ENCODE results near the gene TRABD2B. TPM values are rescaled to one million over a fixed set of nuclear protein-coding genes. Genes with fewer than 3 reads are reported as not detected.

The TRABD2B gene
- total and polyA plus RNA-seq, 2 of the 13 experiments (the other 11 are each of a cell fraction or from before 2014, with no cell fraction given) = 0.04 TPM; not detected in 1

- TF ChIP-seq ZBTB33 (CRISPR knock-in tag; IDR thresholded peaks at IDR 0.05) (peak; percentile 42; the same call in 1 of the 2 replicates), ZBTB7B (CRISPR knock-in tag; IDR thresholded peaks at IDR 0.05) (no peak), KLF9 (CRISPR knock-in tag; IDR thresholded peaks at IDR 0.05; ENCODE audit: low read depth) (no peak)
Measured at GRCh38 chr1:47914218-47914938, 82.8 kb downstream of the TRABD2B start (continued).

- Histone ChIP-seq H3K27me3 (ENCODE audit: control insufficient read depth in 1 of 2, insufficient read depth in 2 of 2, low read length in 2 of 2) (no peaks in the 10 kb centered on the region), H3K9me3 (ENCODE audit: low read length) (no peaks in the 10 kb centered on the region), H3K79me2 (ENCODE audit: insufficient read depth, low read length) (peaks cover 6% of the 10 kb centered on the region), H3K4me3 (replicated peaks in 1 of 3; ENCODE audit: insufficient read depth in 1 of 3, low read depth in 2 of 3, low read length in 3 of 3) (peak overlapping the region; percentile 47 to 65 (median 53)), H4K20me1 (ENCODE audit: insufficient read depth, low read length) (no peaks in the 10 kb centered on the region), H3K9ac (ENCODE audit: insufficient read depth, low read depth, low read length) (peak overlapping the region; percentile 88), H3K27ac (ENCODE audit: extremely low read length, insufficient read depth, low read length) (peak overlapping the region; percentile 98), H2AFZ (ENCODE audit: low read length) (no peak overlapping the region), H3K36me3 (replicated peaks in 1 of 2; ENCODE audit: control insufficient read depth in 1 of 2, insufficient read depth in 2 of 2, low read length in 2 of 2) (no peaks in the 10 kb centered on the region), H3K4me2 (ENCODE audit: low read depth, low read length) (peak overlapping the region; percentile 93), H3K4me1 (ENCODE audit: insufficient read depth, low read length) (peaks cover 95% of the 10 kb centered on the region)
- DNase-seq (ENCODE audit: low spot score) (peak; percentile 98), FAIRE-seq (peak; percentile 100), ATAC-seq (peak; percentile 83)
- in situ Hi-C loops (cut with HindIII; ENCODE audit: extremely low pct_ligation_motif_present, low pct_unique_long_range_greater_than_20kb) (no loop called here), intact Hi-C loops (cut with micrococcal nuclease; ENCODE audit: unreplicated experiment) (loop anchor here (1.0 to 2.0 kb wide), 3 partner anchors 17 to 99 kb away; no protein-coding TSS in a partner anchor)
- POLR2A ChIA-PET = interaction anchor here (0.6 to 2.6 kb wide), 21 partner anchors 8 to 435 kb away, joined by 3 to 33 read pairs (median 4); no protein-coding TSS in a partner anchor
- CTCF ChIA-PET (ENCODE audit: low intra/inter-chr PET ratio, low total read pairs) = no interaction called here
- no TSS peak for BruUV-seq (replicated peaks)
- under 1% methylated on average over 8 of the region's 10 CpGs for WGBS (ENCODE audit: low lambda C conversion rate)
- TF ChIP-seq, protein P1, sequence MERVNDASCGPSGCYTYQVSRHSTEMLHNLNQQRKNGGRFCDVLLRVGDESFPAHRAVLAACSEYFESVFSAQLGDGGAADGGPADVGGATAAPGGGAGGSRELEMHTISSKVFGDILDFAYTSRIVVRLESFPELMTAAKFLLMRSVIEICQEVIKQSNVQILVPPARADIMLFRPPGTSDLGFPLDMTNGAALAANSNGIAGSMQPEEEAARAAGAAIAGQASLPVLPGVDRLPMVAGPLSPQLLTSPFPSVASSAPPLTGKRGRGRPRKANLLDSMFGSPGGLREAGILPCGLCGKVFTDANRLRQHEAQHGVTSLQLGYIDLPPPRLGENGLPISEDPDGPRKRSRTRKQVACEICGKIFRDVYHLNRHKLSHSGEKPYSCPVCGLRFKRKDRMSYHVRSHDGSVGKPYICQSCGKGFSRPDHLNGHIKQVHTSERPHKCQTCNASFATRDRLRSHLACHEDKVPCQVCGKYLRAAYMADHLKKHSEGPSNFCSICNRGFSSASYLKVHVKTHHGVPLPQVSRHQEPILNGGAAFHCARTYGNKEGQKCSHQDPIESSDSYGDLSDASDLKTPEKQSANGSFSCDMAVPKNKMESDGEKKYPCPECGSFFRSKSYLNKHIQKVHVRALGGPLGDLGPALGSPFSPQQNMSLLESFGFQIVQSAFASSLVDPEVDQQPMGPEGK (CRISPR knock-in tag; IDR thresholded peaks at IDR 0.05) = peak; percentile 62; the same call in 1 of the 2 replicates
- TF ChIP-seq EHMT2 (IDR thresholded peaks at IDR 0.05; ENCODE audit: borderline replicate concordance, low read depth, low read length) (peak; percentile 84; the same call in 1 of the 2 replicates), PHB2 (IDR thresholded peaks at IDR 0.05; ENCODE audit: partially characterized antibody) (no peak), SKI (IDR thresholded peaks at IDR 0.05; ENCODE audit: partially characterized antibody) (peak; percentile 94), THAP9 (CRISPR knock-in tag; IDR thresholded peaks at IDR 0.05; ENCODE audit: borderline replicate concordance) (peak; percentile 4; the same call in 1 of the 2 replicates), BRD4 (CRISPR knock-in tag; IDR thresholded peaks at IDR 0.05) (peak; percentile 95), TEAD3 (CRISPR knock-in tag; optimal IDR thresholded peaks at IDR 0.05; ENCODE audit: borderline replicate concordance) (peak; percentile 97)
- TF ChIP-seq, protein P2, sequence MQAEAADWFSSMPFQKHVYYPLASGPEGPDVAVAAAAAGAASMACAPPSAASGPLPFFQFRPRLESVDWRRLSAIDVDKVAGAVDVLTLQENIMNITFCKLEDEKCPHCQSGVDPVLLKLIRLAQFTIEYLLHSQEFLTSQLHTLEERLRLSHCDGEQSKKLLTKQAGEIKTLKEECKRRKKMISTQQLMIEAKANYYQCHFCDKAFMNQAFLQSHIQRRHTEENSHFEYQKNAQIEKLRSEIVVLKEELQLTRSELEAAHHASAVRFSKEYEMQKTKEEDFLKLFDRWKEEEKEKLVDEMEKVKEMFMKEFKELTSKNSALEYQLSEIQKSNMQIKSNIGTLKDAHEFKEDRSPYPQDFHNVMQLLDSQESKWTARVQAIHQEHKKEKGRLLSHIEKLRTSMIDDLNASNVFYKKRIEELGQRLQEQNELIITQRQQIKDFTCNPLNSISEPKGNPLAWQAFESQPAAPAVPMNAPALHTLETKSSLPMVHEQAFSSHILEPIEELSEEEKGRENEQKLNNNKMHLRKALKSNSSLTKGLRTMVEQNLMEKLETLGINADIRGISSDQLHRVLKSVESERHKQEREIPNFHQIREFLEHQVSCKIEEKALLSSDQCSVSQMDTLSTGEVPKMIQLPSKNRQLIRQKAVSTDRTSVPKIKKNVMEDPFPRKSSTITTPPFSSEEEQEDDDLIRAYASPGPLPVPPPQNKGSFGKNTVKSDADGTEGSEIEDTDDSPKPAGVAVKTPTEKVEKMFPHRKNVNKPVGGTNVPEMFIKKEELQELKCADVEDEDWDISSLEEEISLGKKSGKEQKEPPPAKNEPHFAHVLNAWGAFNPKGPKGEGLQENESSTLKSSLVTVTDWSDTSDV (CRISPR knock-in tag; IDR thresholded peaks at IDR 0.05) = no peak
Measured at GRCh38 chr1:47913225-47913823, 83.9 kb downstream of the TRABD2B start.
